HG03039 (cell line): ENCODE measurements around the gene RARG.
"Not testable (repeated sequence)": the region's sequence is repeated elsewhere in the genome, so short reads cannot be mapped to it uniquely, and the experiment has no call there.

Experiments used
- ATAC-seq: cut with Tn5 transposase; IDR thresholded peaks from one replicate; pipeline ENCODE4 v1.9.1; 2021; ENCODE audit warnings: mild to moderate bottlenecking, moderate library complexity; ENCODE audit not compliant: unreplicated experiment

Gene RARG

GRCh38 chr12:53173085-53173715, 58.8 kb downstream of the RARG start:
- ATAC-seq, result no peak

GRCh38 chr12:53172352-53172751, 59.7 kb downstream of the RARG start:
- ATAC-seq, result no peak

- no peak for ATAC-seq
Measured at GRCh38 chr12:53171725-53172329, 60.2 kb downstream of the RARG start.

GRCh38 chr12:53170876-53171724, 60.9 kb downstream of the RARG start:
- ATAC-seq, result no peak

- no peak for ATAC-seq
Measured at GRCh38 chr12:53170215-53170614, 61.8 kb downstream of the RARG start.

- no peak for ATAC-seq
Measured at GRCh38 chr12:53169644-53170043, 62.4 kb downstream of the RARG start.

- no peak for ATAC-seq
Measured at GRCh38 chr12:53166837-53167236, 65.2 kb downstream of the RARG start.

GRCh38 chr12:53163008-53163407, 69.0 kb downstream of the RARG start:
- not testable (repeated sequence) for ATAC-seq

- ATAC-seq, result no peak
Measured at GRCh38 chr12:53161119-53161911, 70.7 kb downstream of the RARG start.

- ATAC-seq, result no peak
Measured at GRCh38 chr12:53160673-53161072, 71.3 kb downstream of the RARG start.
